Gastroesophageal sphincter (tissue), 4 donors: ENCODE measurements around the gene TMTC1. TPM values are rescaled to one million over a fixed set of nuclear protein-coding genes. Genes with fewer than 3 reads are reported as not detected.

Experiments
- ATAC-seq: fragments of 150-250 bp; one replicate; pipeline ENCODE4 v1.9.1; 2016; ENCODE audit warnings: mild to moderate bottlenecking, moderate library complexity
- H3K27ac ChIP-seq, 4 donors: fragments of 200-600 bp; sonication (generic) in 3 of 4; 1 replicate in 3 of 4; 2 replicates in 1 of 4; pipeline ENCODE4 v1.5.1; 2016 to 2019
- H3K27me3 ChIP-seq: fragments of 200-600 bp; sonication (generic); one replicate; pipeline ENCODE4 v1.5.1; 2019
- H3K36me3 ChIP-seq, 2 donors: fragments of 200-600 bp; sonication (generic); one replicate each; pipeline ENCODE4 v1.5.1; 2019; ENCODE audit warnings: control low read depth in 1 of 2
- H3K4me1 ChIP-seq, 3 donors: fragments of 200-600 bp; sonication (generic); 1 replicate in 2 of 3; 2 replicates in 1 of 3; pipeline ENCODE4 v1.5.1; 2016 to 2019; ENCODE audit warnings: control low read depth in 2 of 3
- H3K4me3 ChIP-seq, 2 donors: fragments of 200-600 bp; sonication (generic); one replicate each; pipeline ENCODE4 v1.5.1; 2019; ENCODE audit warnings: mild to moderate bottlenecking in 1 of 2, moderate library complexity in 1 of 2
- H3K9me3 ChIP-seq, 3 donors: fragments of 200-600 bp; sonication (generic); one replicate each; pipeline ENCODE4 v1.5.1; 2017 to 2019; ENCODE audit warnings: control low read depth in 2 of 3
- EP300 ChIP-seq: sonication (generic); formaldehyde crosslinking; IDR thresholded peaks from one replicate; pipeline ENCODE4 v1.6.1; 2017; ENCODE audit warnings: antibody characterized with exemption, mild to moderate bottlenecking
- POLR2A ChIP-seq, 2 donors: fragments of 450-650 bp; IDR thresholded peaks; one replicate each; pipeline ENCODE4 v1.6.1; 2017; ENCODE audit warnings: antibody characterized with exemption in 2 of 2, mild to moderate bottlenecking in 2 of 2, moderate library complexity in 1 of 2
- POLR2AphosphoS5 ChIP-seq: sonication (generic); formaldehyde crosslinking; IDR thresholded peaks from one replicate; pipeline ENCODE4 v1.6.1; 2017; ENCODE audit warnings: antibody characterized with exemption
- WGBS, 2 donors: methylation state at CpG; one replicate each; pipeline ENCODE4 v1.1.5; 2018; ENCODE audit warnings: low coverage in 1 of 2; 5-methylcytosine and 5-hydroxymethylcytosine counted together
- total RNA-seq, 4 donors: library from RNA; depleted of rRNA; stranded (reverse); fragments of >200 nt; gene quantifications; one replicate each; pipeline ENCODE4 v1.1.0, GENCODE V29; 2016
- TF ChIP-seq, protein P1 (sequence below), 4 experiments: fragments of 200-600 bp in 2 of 4; fragments of 450-650 bp in 2 of 4; sonication (generic) in 1 of 4; IDR thresholded peaks; one replicate each; pipeline ENCODE4 v1.5.1; 2017 to 2019; ENCODE audit warnings: antibody characterized with exemption in 4 of 4, mild to moderate bottlenecking in 2 of 4, moderate library complexity in 2 of 4

Gene TMTC1
- total RNA-seq, 4 donors from 2014 or later: 94.0 to 190 (median 117) TPM

DNA sequence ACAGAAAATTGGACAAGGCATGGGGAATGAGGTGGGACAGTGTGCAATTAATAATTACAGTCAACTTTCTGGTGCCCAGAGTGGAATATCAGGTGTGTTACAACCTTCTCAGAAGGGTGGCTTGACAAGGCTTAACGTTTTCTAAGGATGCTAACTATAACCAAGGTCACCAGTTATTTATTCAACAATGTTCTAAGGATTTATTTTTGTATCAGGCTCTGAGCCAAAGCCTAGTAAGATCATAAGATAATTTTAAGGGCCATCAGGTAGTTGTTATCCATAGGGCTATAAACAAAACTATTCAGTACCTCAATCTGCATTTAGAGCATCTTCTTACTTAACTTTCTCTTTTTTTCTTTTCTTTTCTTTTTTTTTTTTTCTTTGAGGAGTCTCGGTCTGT, 134.0 kb downstream of the TMTC1 start:
- H3K4me1 ChIP-seq: peaks cover 0 to 3% (median 0%) of the 10 kb centered on the region in 3 donors
- H3K9me3 ChIP-seq: no peaks in the 10 kb centered on the region
- ATAC-seq: no peak
- H3K27ac ChIP-seq: no peak overlapping the region
- H3K36me3 ChIP-seq: peaks cover 0 to 41% of the 10 kb centered on the region in 2 donors
- no peak for TF ChIP-seq POLR2AphosphoS5
- WGBS, 2 donors: 27 to 69% methylated on average over 1 to 2 of the region's 2 CpGs
- H3K27me3 ChIP-seq: no peaks in the 10 kb centered on the region
- H3K4me3 ChIP-seq: no peak overlapping the region

DNA sequence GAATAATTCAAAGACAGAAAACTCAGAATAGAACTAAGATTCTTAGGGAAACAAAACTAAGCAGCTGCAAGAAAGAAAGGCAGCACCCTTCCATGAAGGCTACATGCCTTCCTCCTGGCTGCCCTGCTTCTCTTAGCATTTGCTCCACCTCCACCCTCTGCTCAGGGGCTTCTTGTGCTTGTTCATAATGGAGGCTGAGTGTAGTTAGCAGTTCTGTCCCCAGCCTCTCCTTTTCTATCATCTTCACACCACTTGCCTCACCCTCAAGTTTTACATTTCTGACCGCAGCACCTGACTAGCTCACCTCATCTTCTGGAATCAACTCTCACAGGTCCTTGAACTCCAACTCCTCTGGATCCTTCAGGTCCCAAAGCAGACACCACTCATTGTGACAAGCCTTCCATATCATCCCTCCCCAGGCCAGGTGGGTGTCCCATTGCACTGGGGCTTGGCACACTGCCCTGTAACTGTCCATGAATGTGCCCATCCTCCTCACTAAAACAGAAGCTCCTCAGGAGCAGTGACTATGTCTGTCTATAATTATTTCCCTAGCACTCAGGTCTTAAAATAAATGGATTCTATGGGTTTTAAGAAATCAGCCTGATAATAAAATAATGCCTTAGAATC, 139.1 kb downstream of the TMTC1 start:
- TF ChIP-seq, protein P1, sequence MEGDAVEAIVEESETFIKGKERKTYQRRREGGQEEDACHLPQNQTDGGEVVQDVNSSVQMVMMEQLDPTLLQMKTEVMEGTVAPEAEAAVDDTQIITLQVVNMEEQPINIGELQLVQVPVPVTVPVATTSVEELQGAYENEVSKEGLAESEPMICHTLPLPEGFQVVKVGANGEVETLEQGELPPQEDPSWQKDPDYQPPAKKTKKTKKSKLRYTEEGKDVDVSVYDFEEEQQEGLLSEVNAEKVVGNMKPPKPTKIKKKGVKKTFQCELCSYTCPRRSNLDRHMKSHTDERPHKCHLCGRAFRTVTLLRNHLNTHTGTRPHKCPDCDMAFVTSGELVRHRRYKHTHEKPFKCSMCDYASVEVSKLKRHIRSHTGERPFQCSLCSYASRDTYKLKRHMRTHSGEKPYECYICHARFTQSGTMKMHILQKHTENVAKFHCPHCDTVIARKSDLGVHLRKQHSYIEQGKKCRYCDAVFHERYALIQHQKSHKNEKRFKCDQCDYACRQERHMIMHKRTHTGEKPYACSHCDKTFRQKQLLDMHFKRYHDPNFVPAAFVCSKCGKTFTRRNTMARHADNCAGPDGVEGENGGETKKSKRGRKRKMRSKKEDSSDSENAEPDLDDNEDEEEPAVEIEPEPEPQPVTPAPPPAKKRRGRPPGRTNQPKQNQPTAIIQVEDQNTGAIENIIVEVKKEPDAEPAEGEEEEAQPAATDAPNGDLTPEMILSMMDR (IDR thresholded peaks at IDR 0.05): no peak
- TF ChIP-seq EP300 (no peak), POLR2AphosphoS5 (no peak), POLR2A (IDR thresholded peaks at IDR 0.05) (no peak)
- Histone ChIP-seq H3K9me3 (no peaks in the 10 kb centered on the region), H3K27me3 (no peaks in the 10 kb centered on the region), H3K27ac (no peak overlapping the region), H3K4me3 (no peak overlapping the region), H3K36me3 (peaks cover 0 to 21% of the 10 kb centered on the region in 2 donors), H3K4me1 (peaks cover 0 to 23% (median 0%) of the 10 kb centered on the region in 3 donors)
- 100% methylated on average over 1 of the region's 1 CpG for WGBS, 2 donors
- no peak for ATAC-seq

DNA sequence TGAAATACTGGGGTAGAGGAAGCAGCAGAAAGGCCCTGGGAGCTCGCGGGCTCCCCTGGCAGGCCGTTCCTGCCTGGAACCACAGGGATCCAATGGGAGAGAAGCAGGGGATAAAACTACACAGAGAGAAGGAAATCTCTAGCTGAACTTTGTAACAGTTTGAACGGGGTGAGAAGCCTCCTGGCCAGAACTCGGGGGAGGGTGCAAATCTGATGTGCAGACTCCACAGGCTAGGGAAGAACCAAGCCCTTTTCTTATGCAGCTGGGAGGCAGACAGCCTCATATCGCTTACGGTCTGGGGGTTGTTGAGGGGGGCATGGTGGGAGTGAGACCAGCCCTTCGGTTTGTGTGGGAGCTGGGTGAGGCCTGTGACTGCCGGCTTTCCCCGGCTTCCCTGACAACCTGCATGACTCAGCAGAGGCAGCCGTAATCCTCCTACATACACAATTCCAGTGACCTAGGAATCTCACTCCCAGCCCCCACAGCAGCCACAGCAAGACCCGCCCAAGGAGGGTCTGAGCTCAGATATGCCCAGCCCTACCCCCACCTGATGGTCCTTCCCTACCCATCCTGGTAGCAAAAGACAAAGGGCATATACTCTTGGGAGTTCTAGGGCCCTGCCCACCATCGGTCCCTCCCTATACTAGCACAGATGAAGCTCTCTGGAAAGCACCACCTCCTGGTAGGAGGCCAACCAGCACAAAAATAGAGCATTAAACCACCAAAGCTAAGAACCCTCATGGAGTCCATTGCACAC, 143.0 kb downstream of the TMTC1 start:
- TF ChIP-seq EP300: no peak
- TF ChIP-seq, protein P1 (IDR thresholded peaks at IDR 0.05): no peak
- no peak for TF ChIP-seq POLR2A (IDR thresholded peaks at IDR 0.05)
- no peak for TF ChIP-seq POLR2AphosphoS5
- peaks cover 0 to 21% (median 0%) of the 10 kb centered on the region in 3 donors for H3K4me1 ChIP-seq
- 54% methylated on average over 6 of the region's 13 CpGs; no CpG with 5 or more reads in 1 of the 2 donors for WGBS, 2 donors
- H3K4me3 ChIP-seq: peak overlapping the region in 1 of 2 donors; percentile 3
- H3K36me3 ChIP-seq: peaks cover 0 to 9% of the 10 kb centered on the region in 2 donors
- no peaks in the 10 kb centered on the region for H3K9me3 ChIP-seq
- ATAC-seq: peak; percentile 51
- no peaks in the 10 kb centered on the region for H3K27me3 ChIP-seq
- peak overlapping the region in 3 of 4 donors; percentile 39 to 59 (median 57) for H3K27ac ChIP-seq

DNA sequence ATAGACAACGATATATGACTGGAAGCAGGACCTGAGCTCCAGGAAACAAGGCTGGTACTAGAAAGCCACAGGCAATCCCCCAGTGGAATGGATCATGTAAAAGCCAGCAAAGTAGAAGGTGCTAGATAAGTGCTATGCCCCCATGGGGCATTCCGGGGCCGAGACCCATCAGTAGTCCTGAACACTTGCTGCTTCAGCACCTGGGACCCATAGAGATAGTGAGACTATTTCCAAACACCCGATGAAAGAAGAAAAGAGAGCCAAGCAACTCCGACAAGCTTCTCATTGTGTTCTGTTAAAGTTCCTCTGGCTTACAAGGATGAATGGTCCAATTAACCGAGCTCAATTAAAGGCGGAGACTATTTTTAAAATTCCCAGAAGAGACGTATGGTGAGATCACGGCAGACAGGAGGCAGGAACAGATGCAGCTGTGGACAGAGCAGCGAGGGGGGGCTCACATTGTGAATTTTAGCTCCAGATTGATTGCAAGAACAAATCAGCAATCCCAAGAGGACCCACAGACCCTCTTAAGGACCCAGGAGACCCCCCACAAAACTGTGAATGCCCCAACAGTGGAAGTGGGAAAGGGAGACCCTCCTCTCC, 143.7 kb downstream of the TMTC1 start:
- Histone ChIP-seq H3K4me1 (peaks cover 0 to 21% (median 0%) of the 10 kb centered on the region in 3 donors), H3K27ac (peak overlapping the region in 3 of 4 donors; percentile 39 to 59 (median 57)), H3K36me3 (peaks cover 0 to 9% of the 10 kb centered on the region in 2 donors), H3K9me3 (no peaks in the 10 kb centered on the region), H3K27me3 (no peaks in the 10 kb centered on the region), H3K4me3 (no peak overlapping the region)
- TF ChIP-seq POLR2AphosphoS5 (no peak), POLR2A (IDR thresholded peaks at IDR 0.05) (no peak)
- WGBS, 2 donors: 81 to 90% methylated on average over 9 to 10 of the region's 10 CpGs
- ATAC-seq: no peak

DNA sequence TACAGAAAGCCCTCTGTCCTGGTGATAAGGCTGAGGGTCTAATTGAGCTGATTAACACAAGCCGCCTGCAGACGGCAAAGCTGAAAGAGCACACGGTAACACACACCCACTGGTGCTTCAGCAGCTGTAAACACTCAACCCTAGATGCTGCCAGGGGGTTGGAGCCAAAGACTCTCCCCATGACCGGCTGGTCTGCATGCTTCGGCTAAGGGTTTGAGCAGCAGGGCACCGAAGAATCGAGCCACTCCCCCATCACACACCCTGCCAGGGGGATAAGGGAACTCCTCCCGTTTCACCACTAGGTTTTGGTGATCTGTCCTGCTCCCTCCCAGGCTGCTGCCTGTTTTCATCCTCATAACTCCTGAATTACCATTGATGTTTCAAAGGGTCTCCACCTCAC, 145.2 kb downstream of the TMTC1 start:
- Histone ChIP-seq H3K27me3 (no peaks in the 10 kb centered on the region), H3K27ac (no peak overlapping the region), H3K4me1 (peaks cover 0 to 21% (median 0%) of the 10 kb centered on the region in 3 donors), H3K9me3 (no peaks in the 10 kb centered on the region), H3K36me3 (peaks cover 0 to 9% of the 10 kb centered on the region in 2 donors), H3K4me3 (no peak overlapping the region)
- WGBS, 2 donors: 75 to 80% methylated on average over 3 to 4 of the region's 8 CpGs
- TF ChIP-seq POLR2A (IDR thresholded peaks at IDR 0.05) (no peak), POLR2AphosphoS5 (no peak), EP300 (no peak)
- TF ChIP-seq, protein P1 (IDR thresholded peaks at IDR 0.05): no peak
- no peak for ATAC-seq
